Activated CD4-positive, alpha-beta T cell treated with anti-CD3 and anti-CD28 coated beads, Interleukin-10, Interleukin-2, amounts not matched to agents 100 ng/mL and 50 ng/mL, durations not matched to agents 16 hours and 8 hours (primary cell): ENCODE results near the gene ACOT13.
"Not testable (repeated sequence)": the region's sequence is repeated elsewhere in the genome, so short reads cannot be mapped to it uniquely, and the experiment has no call there.

Experiments
- DNase-seq: peaks from one replicate; pipeline ENCODE4 v3.0.0-alpha.2; 2020

ACOT13 gene

DNA sequence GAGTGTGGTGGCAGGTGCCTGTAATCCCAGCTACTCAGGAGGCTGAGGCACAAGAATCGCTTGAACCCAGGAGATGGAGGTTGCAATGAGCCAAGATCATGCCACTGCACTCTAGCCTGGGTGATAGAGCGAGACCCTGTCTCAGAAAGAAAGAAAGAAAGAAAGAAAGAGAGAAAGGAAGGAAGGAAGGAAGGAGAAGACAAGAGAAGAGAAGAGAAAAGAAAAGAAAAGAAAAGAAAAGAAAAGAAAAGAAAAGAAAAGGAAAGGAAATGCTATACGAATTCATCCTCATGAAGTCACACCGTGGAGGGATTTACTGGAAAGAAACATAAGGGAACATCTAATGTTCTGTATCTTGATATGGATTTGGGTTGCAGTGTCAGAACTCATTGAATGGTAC lies 67.8 kb downstream of the ACOT13 start:
- not testable (repeated sequence) for DNase-seq

DNA sequence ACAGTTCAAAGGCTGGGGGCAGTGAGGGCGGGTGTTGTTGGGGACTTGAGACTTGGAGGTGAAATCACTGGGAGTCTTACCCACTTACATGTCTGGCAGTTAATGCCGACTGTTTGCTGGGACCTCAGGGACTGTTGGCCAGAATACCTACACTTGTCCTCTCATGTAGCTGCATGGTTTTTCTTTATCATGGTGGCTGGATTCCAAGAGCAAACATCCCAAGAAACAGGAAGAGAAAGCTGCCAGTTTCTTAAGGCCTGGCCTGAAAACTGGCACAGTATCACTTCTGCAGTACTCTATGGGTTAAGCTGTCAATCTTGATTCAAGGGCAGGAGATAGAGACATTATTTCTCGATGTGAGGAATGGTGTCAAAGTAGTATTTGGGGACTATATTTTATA lies 71.9 kb downstream of the ACOT13 start:
- no peak for DNase-seq

DNA sequence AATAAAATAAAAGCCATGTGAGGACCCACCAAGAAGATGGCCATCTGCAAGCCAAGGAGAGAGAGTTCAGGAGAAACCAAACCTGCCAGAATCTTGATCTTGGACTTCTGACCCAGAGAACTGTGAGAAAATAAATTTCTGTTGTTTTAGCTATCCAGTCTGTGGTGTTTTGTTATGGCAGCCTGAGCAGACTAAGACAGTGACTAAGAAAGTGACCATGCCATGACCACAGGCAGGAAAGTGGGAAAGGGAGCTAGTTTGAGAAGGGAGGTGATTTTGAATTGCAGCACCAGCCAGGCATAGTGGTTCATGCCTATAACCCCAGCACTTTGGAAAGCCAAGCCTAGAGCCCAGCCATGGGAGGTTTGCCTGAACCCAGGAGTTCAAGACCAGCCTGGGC lies 74.0 kb downstream of the ACOT13 start:
- peak; percentile 22 for DNase-seq

DNA sequence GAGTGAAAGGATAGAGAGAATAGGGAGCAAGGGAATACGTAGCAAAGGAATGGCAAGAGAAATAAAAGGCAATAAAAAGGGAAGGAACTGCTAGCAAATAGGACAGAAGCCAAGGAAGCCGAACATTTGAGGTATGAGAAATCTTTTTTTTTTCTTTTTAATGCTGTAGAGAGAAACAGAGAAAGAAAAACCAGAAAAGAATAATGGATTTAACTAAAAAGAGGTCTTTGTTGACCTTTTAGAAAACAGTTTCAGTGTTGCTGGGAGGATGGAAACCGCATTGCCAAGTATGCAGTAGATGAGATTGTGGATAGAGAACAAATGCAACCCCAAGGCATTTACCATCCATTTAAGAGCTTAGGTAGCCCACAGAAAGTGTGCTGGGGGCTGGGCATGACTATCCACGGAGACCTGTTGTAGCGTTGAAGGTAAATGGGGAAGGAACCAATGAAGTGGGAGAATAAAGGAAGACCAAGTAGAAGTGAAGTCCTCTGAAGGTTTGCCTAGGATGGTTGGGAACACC lies 75.4 kb downstream of the ACOT13 start:
- no peak for DNase-seq

DNA sequence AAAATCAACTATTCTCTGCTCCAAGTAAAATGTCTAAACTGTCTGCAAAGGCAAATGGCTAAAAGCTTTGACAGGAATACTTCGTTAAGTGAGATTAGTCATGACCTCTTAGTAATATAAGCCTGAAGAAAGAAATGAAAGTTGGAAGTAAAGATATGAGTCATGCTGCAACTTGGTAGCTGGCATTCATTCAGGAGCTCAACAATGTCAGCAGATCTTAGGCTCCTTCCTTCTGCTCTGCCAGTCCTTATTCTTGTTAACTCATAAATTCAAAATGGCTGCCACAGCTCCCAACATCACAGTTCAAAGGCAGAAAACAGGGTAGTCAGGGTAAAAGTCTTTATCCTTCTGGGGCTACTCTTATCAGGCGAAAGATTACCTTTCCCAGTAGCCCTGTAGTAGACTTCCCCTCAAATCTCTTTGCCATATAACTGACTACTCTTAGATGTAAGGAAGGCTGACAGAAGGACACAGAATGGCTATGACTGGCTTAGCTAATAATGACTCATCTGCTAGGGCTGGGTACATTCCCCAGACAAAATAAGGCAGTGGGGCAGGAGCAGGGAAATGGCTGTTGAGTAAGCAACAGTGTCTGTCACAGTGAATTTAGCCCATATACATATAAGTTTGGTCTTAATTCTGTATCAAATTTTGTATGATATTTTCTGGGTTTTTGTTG lies 76.5 kb downstream of the ACOT13 start:
- peak; percentile 88 for DNase-seq

DNA sequence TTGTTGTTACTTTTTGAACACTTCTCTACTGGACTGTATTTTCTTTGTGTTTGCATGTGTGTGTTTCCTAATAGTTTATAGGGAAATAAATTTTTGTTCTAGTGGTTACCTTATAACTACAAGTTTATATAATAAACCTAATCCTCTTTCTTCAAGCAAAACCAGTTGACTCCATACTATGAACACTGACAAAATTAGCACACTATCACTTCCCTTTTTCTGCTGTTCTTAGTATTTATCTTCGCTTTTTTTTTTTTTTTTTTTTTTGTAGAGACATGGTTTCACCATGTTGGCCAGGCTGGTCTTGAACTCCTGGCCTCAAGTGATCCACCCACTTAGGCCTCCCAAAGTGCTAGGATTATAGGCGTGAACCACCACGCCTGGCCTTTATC lies 77.1 kb downstream of the ACOT13 start:
- DNase-seq: no peak

DNA sequence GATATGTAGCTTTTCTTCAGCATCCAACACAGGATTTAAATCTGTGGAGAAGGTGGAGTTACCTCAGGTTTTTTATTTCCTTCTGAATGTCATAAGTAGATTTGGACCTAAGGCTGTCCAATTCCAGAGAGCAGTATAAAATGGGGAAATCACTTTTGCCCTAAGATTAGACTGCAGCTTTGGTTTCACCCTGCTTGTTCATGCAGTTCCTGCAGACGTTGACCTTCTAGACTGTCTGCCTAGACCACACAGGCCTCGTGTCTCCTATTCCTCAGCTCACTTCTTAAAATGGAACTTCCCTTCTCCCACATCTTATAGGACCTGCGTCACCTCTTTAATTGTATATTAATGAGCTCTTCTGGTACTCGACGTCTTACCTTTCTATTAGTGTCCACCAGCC lies 78.0 kb downstream of the ACOT13 start:
- DNase-seq: no peak

DNA sequence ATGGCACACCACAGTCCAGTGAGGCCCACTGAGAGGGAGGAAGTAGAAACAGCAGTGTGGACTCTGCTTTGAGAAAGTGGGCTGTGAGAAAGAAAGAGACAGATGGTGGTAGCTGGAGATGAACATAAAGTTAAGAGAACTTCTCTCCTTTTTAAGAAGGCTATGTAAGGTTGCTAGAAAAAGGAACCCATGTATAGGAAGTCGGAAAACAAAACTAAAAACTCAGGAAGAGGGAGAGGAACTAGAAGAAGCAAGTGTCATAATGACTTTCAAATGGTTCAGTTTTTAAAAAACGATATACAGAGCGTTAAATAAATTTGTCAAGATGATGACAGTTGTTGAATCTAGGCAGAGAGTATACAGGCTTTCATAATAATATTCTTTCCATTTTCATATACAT lies 82.4 kb downstream of the ACOT13 start:
- DNase-seq: no peak

DNA sequence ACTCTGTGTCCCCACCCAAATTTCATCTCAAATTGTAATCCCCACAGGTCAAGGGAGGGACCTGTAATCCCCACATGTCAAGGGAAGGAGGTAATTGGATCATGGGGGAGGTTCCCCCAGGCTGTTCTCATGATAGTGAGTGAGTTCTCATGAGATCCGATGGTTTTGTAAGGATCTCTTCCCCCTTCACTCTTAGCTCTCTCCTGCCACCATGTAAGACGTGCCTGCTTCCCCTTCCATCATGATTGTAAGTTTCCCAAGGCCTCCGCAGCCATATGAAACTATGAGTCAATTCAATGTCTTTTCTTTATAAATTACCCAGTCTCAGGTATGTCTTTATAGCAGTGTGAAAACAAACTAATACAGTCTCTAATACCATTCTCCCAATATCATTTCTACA lies 84.0 kb downstream of the ACOT13 start:
- not testable (repeated sequence) for DNase-seq

DNA sequence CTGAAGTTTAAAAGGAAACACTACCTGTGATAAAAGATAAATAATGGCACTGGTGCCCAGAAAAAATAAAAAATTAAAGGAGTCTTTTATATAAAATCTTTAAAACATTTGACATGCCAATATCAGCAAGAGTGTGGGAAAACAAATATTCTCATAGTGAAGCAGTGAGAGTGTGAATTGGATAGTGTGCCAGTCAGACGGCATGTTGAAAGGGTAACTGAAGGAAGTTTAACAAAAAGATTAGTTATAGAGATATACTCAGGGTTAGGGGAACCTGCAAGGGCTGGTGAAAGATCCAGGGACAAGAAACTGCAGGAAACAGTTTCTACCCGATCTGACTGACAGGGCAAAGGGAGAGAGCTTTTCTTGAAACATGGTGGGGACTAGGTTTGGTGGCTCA lies 85.6 kb downstream of the ACOT13 start:
- no peak for DNase-seq

DNA sequence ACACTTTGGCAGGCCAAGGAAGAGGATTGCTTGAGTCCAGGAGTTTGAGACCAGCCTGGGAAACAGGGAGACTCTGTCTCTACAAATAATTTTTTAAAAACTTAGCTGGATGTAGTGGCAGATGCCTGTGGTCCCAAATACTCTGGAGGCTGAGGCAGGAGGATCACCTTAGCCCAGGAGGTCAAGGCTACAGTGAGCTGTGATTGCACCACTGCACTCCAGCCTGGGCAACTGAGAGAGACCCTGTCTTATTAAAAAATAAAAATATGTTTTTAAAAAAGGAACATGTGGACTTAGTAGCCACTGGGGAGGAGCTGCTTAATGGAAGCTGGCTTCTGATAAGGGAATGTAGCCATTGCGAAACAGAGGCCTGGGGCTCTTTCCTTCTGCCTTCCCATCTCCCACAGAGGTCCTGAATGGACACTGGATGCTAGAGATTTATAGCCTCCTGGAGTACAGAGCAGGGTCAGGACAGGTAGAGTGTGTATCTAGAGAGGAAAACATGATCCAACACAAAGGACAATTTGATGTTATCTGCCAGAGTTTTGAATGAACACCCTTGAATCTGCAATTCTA lies 86.1 kb downstream of the ACOT13 start:
- DNase-seq: no peak

DNA sequence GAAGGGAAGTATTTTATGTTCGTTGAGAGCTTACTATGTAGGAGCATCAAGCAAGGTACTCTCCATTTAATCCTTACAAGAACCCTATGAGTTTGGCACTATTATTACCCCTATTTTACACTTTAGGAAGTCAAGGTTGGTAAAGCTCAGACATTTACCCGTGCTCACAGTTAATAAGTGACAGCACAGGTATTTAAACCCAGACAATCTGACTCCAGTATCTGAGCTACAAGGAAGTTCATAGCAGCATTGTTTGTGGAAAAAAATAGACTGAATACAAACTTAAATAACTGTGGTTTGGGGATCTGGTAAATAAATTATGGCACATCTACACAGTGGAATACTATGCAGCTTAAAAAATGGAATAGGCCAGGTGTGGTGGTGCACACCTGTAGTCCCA lies 86.7 kb downstream of the ACOT13 start:
- no peak for DNase-seq

DNA sequence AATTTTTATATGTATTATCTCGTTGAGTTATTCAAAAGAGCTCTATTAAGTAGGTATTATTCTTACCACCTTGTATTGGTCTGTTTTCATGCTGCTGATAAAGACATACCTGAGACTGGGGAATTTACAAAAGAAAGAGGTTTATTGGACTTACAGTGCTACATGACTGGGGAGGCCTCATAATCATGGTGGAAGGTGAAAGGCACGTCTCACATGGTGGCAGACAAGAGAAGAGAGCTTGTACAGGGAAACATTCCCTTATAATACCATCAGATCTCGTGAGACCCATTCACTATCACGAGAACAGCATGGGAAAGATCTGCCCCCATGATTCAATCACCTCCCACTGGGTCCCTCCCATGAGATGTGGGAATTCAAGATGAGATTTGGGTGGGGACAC lies 87.5 kb downstream of the ACOT13 start:
- not testable (repeated sequence) for DNase-seq
